GM08714 (cell line): ENCODE measurements around the gene CEACAM18.

Experiments
- H3K4me3 ChIP-seq: fragments of 200-500 bp; sonication (Bioruptor generic); 2 replicates; pipeline ENCODE4 v1.5.1; 2014; ENCODE audit warnings: mild to moderate bottlenecking, low read length, inconsistent platforms
- ZNF274 ChIP-seq: IDR thresholded peaks from 2 replicates; pipeline ENCODE4 v1.6.1; 2012; ENCODE audit warnings: mild to moderate bottlenecking, low read depth, low read length

Gene CEACAM18

GRCh38 chr19:51501594-51502263, 23.4 kb downstream of the CEACAM18 start, which contains the start of gene SIGLEC12:
TSS of gene SIGLEC12 (minus strand) at chr19:51501800. CDS start at chr19:51501733, 67 bp downstream.
- H3K4me3 ChIP-seq, result no peak within 1 kb of the TSS
- TF ChIP-seq ZNF274, result no peak

GRCh38 chr19:51503286-51503817, 25.0 kb downstream of the CEACAM18 start:
- no peak for TF ChIP-seq ZNF274
- H3K4me3 ChIP-seq, result no peak overlapping the region

- H3K4me3 ChIP-seq, result no peak overlapping the region
- TF ChIP-seq ZNF274, result no peak
These were observed 25.6 kb downstream of the CEACAM18 start for GRCh38 chr19:51503896-51504295.

GRCh38 chr19:51505904-51506303, 27.6 kb downstream of the CEACAM18 start:
- H3K4me3 ChIP-seq, result no peak overlapping the region
- no peak for TF ChIP-seq ZNF274

- H3K4me3 ChIP-seq, result no peak overlapping the region
- TF ChIP-seq ZNF274, result no peak
These were observed 28.9 kb downstream of the CEACAM18 start for GRCh38 chr19:51507192-51507591.

GRCh38 chr19:51507640-51508058, 29.3 kb downstream of the CEACAM18 start:
- TF ChIP-seq ZNF274, result no peak
- no peak overlapping the region for H3K4me3 ChIP-seq

- no peak overlapping the region for H3K4me3 ChIP-seq
- no peak for TF ChIP-seq ZNF274
These were observed 29.9 kb downstream of the CEACAM18 start for GRCh38 chr19:51508059-51508733.

GRCh38 chr19:51509823-51510660, 31.7 kb downstream of the CEACAM18 start:
- no peak overlapping the region for H3K4me3 ChIP-seq
- no peak for TF ChIP-seq ZNF274

- TF ChIP-seq ZNF274, result no peak
- H3K4me3 ChIP-seq, result no peak overlapping the region
These were observed 33.0 kb downstream of the CEACAM18 start for GRCh38 chr19:51511353-51511752.

GRCh38 chr19:51513968-51514367, 35.6 kb downstream of the CEACAM18 start:
- no peak for TF ChIP-seq ZNF274
- H3K4me3 ChIP-seq, result no peak overlapping the region

GRCh38 chr19:51514866-51515481, 36.6 kb downstream of the CEACAM18 start:
- no peak for TF ChIP-seq ZNF274
- no peak overlapping the region for H3K4me3 ChIP-seq

GRCh38 chr19:51520728-51521127, 42.4 kb downstream of the CEACAM18 start:
- no peak overlapping the region for H3K4me3 ChIP-seq
- no peak for TF ChIP-seq ZNF274

GRCh38 chr19:51521357-51521756, 43.0 kb downstream of the CEACAM18 start:
- TF ChIP-seq ZNF274, result no peak
- H3K4me3 ChIP-seq, result no peak overlapping the region

GRCh38 chr19:51521781-51522180, 43.4 kb downstream of the CEACAM18 start:
- no peak overlapping the region for H3K4me3 ChIP-seq
- no peak for TF ChIP-seq ZNF274
